GM12864 (cell line): ENCODE data around the gene ABCC4.

ENCODE experiments used
- DNase-seq: peaks from one replicate; pipeline ENCODE4 v3.0.0-alpha.2; 2011; ENCODE audit warnings: low read depth
- H3K4me3 ChIP-seq: 2 replicates; pipeline ENCODE4 v1.5.1; 2011; ENCODE audit warnings: mild to moderate bottlenecking, low read depth, low read length, control low read depth
- CTCF ChIP-seq: IDR thresholded peaks from 2 replicates; pipeline ENCODE4 v1.5.1; 2011; ENCODE audit warnings: low read depth, mild to moderate bottlenecking, moderate library complexity, low read length, control low read depth, inconsistent platforms; ENCODE audit errors: missing control alignments

ABCC4 gene

GRCh38 chr13:95248953-95249352 lies 52.3 kb downstream of the ABCC4 start:
- TF ChIP-seq CTCF, result no peak
- no peak overlapping the region for H3K4me3 ChIP-seq
- DNase-seq, result no peak

DNA sequence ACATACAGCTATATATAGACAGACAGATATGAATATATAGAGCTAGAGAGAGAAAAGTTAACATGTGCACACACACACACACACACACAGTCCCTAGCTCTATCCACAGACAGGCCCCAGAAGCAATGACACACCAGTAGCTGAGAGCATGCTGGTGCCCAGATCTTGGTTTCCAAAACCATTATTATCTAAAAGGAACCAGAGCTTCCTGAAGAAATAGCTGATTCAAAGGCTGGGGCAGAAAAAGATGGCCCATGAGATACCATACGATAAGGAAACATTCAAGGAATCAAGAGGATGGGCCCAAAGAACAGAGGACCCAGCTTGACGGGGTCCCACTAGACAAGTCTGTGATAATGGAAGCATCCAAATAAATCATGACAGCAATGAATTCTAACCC lies 53.4 kb downstream of the ABCC4 start:
- no peak for DNase-seq
- no peak for TF ChIP-seq CTCF

DNA sequence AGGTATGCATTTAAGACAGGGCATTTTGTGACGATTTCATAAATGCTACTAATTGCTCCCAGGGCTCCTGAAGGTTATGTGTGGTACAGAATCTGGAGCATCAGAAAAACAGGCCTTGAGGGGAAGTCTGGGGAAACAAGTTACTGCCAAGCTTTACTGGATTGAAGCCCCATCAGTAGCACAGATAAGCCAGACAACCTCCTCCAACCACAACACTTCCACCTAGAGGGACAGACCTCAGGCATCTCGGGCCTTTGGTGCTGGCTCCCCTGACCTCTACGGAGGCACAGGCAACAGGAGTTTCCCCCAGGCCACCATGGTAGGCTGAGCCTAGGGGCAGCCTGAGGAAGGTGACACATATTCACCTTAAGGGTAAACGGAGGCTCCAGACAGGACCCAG lies 54.1 kb downstream of the ABCC4 start:
- TF ChIP-seq CTCF, result no peak
- DNase-seq, result no peak
- no peak overlapping the region for H3K4me3 ChIP-seq

More for the DNA sequence above, 53.4 kb downstream of the ABCC4 start:
- no peak overlapping the region for H3K4me3 ChIP-seq

GRCh38 chr13:95246292-95247082 lies 54.8 kb downstream of the ABCC4 start:
- DNase-seq, result no peak
- no peak for TF ChIP-seq CTCF
- H3K4me3 ChIP-seq, result no peak overlapping the region

DNA sequence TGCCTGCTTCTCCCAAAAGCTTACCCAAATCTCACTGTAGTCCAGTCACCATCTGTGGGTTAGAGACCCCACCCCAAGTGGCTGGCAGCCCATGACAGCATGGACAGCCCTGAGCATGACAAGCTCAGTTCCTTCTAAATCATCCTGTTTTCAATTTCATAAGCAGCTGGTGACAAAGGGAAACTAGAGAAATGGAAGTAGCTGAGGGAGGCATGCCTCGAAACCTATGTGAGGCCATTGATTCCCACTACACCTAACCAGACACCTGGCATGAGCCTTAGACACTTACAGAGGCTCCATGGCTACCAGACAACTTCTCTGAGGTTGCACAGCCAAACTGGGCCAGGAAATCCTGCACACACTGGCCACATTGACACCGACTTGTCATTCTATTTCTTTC lies 56.2 kb downstream of the ABCC4 start:
- no peak for DNase-seq
- no peak overlapping the region for H3K4me3 ChIP-seq
- no peak for TF ChIP-seq CTCF

- no peak for DNase-seq
- H3K4me3 ChIP-seq, result no peak overlapping the region
- no peak for TF ChIP-seq CTCF
These were observed 58.0 kb downstream of the ABCC4 start for GRCh38 chr13:95243207-95243606.

- no peak overlapping the region for H3K4me3 ChIP-seq
- no peak for DNase-seq
- no peak for TF ChIP-seq CTCF
These were observed 59.9 kb downstream of the ABCC4 start for GRCh38 chr13:95241321-95241720.
